Measurements from ENCODE around the gene IRX2. TPM values are rescaled to one million over a fixed set of nuclear protein-coding genes. Genes with fewer than 3 reads are reported as not detected.

IRX2 gene
- polyA plus RNA-seq, 3 donors = 22.6 to 30.3 (median 22.6) TPM

GRCh38 chr5:2721385-2722138 lies 29.9 kb downstream of the IRX2 start:
- DNase-seq = no peak

- no peak for DNase-seq
These were observed 32.1 kb downstream of the IRX2 start for GRCh38 chr5:2719332-2719731.

GRCh38 chr5:2718115-2718514 lies 33.4 kb downstream of the IRX2 start:
- no peak for DNase-seq

- DNase-seq = no peak
These were observed 35.6 kb downstream of the IRX2 start for GRCh38 chr5:2715856-2716255.

- no peak for DNase-seq
These were observed 36.7 kb downstream of the IRX2 start for GRCh38 chr5:2714805-2715204.

GRCh38 chr5:2714026-2714425 lies 37.5 kb downstream of the IRX2 start:
- DNase-seq = no peak

- DNase-seq = no peak
These were observed 39.7 kb downstream of the IRX2 start for GRCh38 chr5:2711446-2712425.

- no peak for DNase-seq
These were observed 40.6 kb downstream of the IRX2 start for GRCh38 chr5:2710910-2711309.

GRCh38 chr5:2709976-2710689 lies 41.3 kb downstream of the IRX2 start:
- no peak for DNase-seq

- no peak for DNase-seq
These were observed 42.7 kb downstream of the IRX2 start for GRCh38 chr5:2708751-2709150.

- no peak for DNase-seq
These were observed 43.3 kb downstream of the IRX2 start for GRCh38 chr5:2708132-2708531.

- no peak for DNase-seq
These were observed 45.6 kb downstream of the IRX2 start for GRCh38 chr5:2705861-2706260.

GRCh38 chr5:2704806-2705645 lies 46.5 kb downstream of the IRX2 start:
- no peak for DNase-seq

- DNase-seq = no peak
These were observed 47.4 kb downstream of the IRX2 start for GRCh38 chr5:2704111-2704510.

- DNase-seq = no peak
These were observed 47.9 kb downstream of the IRX2 start for GRCh38 chr5:2703615-2704014.

GRCh38 chr5:2703041-2703440 lies 48.4 kb downstream of the IRX2 start:
- DNase-seq = no peak

GRCh38 chr5:2702096-2702879 lies 49.2 kb downstream of the IRX2 start:
- DNase-seq = no peak

- no peak for DNase-seq
These were observed 49.9 kb downstream of the IRX2 start for GRCh38 chr5:2701592-2701991.

GRCh38 chr5:2700876-2701275 lies 50.6 kb downstream of the IRX2 start:
- no peak for DNase-seq

- DNase-seq = no peak
These were observed 51.8 kb downstream of the IRX2 start for GRCh38 chr5:2699686-2700085.

- no peak for DNase-seq
These were observed 52.2 kb downstream of the IRX2 start for GRCh38 chr5:2699231-2699630.
